Prostate gland (tissue), 2 donors: Measurements from ENCODE around the gene MNAT1. TPM values are rescaled to one million over a fixed set of nuclear protein-coding genes. Genes with fewer than 3 reads are reported as not detected.

ENCODE experiments used
- DNase-seq: peaks from one replicate; pipeline ENCODE4 v3.0.0-alpha.2; 2019; ENCODE audit warnings: low spot score
- H3K27ac ChIP-seq, 2 donors: fragments of 200-600 bp; sonication (generic); 2 replicates each; pipeline ENCODE4 v1.5.1; 2017 to 2019
- H3K27me3 ChIP-seq: fragments of 200-600 bp; sonication (generic); replicated peaks from 2 replicates; pipeline ENCODE4 v1.5.1; 2019; ENCODE audit not compliant: insufficient read depth
- H3K36me3 ChIP-seq, 2 donors: fragments of 200-600 bp; sonication (generic); 1 replicate in 1 of 2; 2 replicates in 1 of 2; pipeline versions ENCODE4 v1.5.1 to v1.8.1; 2017 to 2019
- H3K4me1 ChIP-seq: fragments of 200-600 bp; sonication (generic); replicated peaks from 2 replicates; pipeline ENCODE4 v1.5.1; 2019
- H3K4me3 ChIP-seq, 2 donors: fragments of 200-600 bp; sonication (generic); 2 replicates each; pipeline ENCODE4 v1.5.1; 2017 to 2019
- H3K9me3 ChIP-seq: fragments of 200-600 bp; sonication (generic); 2 replicates; pipeline ENCODE4 v1.5.1; 2017
- POLR2A ChIP-seq: fragments of 450-650 bp; IDR thresholded peaks from one replicate; pipeline ENCODE4 v1.6.1; 2016; ENCODE audit warnings: antibody characterized with exemption, mild to moderate bottlenecking
- POLR2AphosphoS5 ChIP-seq: sonication (generic); formaldehyde crosslinking; IDR thresholded peaks from one replicate; pipeline ENCODE4 v1.6.1; 2017; ENCODE audit warnings: antibody characterized with exemption
- WGBS: methylation state at CpG from one replicate; pipeline ENCODE4 v1.1.5; 2018; 5-methylcytosine and 5-hydroxymethylcytosine counted together
- intact Hi-C: fragments of 100-400 bp; cut with DNase I; formaldehyde crosslinking; loops from one replicate; pipeline ENCODE4 v1.14.2; 2022
- total RNA-seq, 2 donors: library from RNA; depleted of rRNA; stranded (reverse); fragments of >200 nt; gene quantifications; one replicate each; pipeline ENCODE4 v1.1.0, GENCODE V29; 2016
- TF ChIP-seq, protein P1 (sequence below), 4 experiments: fragments of 200-600 bp in 2 of 4; fragments of 450-650 bp in 2 of 4; sonication (generic) in 2 of 4; IDR thresholded peaks; 1 replicate in 3 of 4; 2 replicates in 1 of 4; pipeline ENCODE4 v1.5.1; 2016 to 2019; ENCODE audit warnings: antibody characterized with exemption in 4 of 4, mild to moderate bottlenecking in 2 of 4, moderate library complexity in 2 of 4

The MNAT1 gene
- total RNA-seq, 2 donors from 2014 or later = 16.1 to 62.9 TPM

DNA sequence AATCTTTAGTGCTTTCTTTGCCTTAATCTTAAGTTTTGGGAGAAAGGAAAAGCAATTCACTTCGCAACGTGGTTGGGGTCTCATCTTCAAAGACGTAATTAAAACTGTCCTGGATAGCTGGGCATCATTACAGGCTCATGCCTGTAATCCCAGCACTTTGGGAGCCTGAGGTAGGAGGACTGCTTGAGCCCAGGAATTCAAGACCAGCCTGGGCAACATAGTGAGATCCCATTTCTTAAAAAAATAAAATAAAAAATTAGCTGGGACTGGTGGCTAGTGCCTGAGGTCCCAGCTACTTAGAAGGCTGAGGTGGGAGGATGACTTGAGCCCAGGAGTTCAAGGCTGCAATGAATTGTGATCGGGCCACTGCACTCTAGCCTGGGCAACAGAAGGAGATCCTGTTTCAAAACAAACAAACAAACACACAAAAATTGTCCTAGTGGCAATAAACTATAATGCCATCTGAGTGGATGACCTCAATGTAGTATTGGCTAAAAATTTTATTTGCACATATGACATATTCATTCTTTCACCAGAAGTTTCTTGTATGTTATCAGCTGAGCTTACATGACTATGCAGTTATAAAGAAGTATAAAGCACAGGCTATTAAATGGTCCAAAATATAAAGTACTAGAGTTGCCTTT, 1.6 kb upstream of the MNAT1 start:
- 81% methylated on average over 4 of the region's 4 CpGs for WGBS
- no peaks in the 10 kb centered on the region for H3K27me3 ChIP-seq
- no peak overlapping the region for H3K4me3 ChIP-seq
- no peaks in the 10 kb centered on the region for H3K9me3 ChIP-seq
- H3K4me1 ChIP-seq = no peaks in the 10 kb centered on the region
- TF ChIP-seq, protein P1, sequence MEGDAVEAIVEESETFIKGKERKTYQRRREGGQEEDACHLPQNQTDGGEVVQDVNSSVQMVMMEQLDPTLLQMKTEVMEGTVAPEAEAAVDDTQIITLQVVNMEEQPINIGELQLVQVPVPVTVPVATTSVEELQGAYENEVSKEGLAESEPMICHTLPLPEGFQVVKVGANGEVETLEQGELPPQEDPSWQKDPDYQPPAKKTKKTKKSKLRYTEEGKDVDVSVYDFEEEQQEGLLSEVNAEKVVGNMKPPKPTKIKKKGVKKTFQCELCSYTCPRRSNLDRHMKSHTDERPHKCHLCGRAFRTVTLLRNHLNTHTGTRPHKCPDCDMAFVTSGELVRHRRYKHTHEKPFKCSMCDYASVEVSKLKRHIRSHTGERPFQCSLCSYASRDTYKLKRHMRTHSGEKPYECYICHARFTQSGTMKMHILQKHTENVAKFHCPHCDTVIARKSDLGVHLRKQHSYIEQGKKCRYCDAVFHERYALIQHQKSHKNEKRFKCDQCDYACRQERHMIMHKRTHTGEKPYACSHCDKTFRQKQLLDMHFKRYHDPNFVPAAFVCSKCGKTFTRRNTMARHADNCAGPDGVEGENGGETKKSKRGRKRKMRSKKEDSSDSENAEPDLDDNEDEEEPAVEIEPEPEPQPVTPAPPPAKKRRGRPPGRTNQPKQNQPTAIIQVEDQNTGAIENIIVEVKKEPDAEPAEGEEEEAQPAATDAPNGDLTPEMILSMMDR (IDR thresholded peaks at IDR 0.05) = no peak
- TF ChIP-seq POLR2A (no peak), POLR2AphosphoS5 (no peak)
- no peak for DNase-seq
- H3K36me3 ChIP-seq = no peaks in the 10 kb centered on the region
- intact Hi-C loops = no loop called here
- no peak overlapping the region for H3K27ac ChIP-seq

DNA sequence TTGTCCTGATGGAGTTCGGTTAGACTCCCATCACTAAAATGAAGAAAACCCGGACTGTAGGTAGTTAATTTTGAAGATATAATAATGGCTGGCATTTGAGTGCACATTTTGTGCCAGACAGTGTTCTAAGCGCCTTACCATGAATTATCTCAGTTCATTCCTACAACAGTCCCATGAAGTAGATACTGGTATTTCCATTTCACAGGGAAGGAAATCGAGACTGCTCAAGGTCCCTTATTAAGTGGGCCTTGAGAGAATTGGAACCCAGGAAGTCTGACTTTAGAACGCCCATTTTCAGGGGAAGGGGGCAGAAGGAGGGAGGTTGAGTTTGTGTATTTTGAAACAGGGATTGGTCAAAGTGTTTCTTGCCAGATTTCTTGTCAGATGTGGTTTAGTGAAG, 855 bp downstream of the MNAT1 start:
- Histone ChIP-seq H3K4me1 (no peaks in the 10 kb centered on the region), H3K4me3 (peak overlapping the region; percentile 63 to 86), H3K27me3 (no peaks in the 10 kb centered on the region), H3K36me3 (no peaks in the 10 kb centered on the region), H3K9me3 (no peaks in the 10 kb centered on the region), H3K27ac (peak overlapping the region in 1 of 2 donors; percentile 74)
- no peak for DNase-seq
- TF ChIP-seq, protein P1 (IDR thresholded peaks at IDR 0.05) = no peak
- no peak for TF ChIP-seq POLR2A
- TF ChIP-seq POLR2AphosphoS5 = no peak
- intact Hi-C loops = no loop called here
- 3% methylated on average over 5 of the region's 5 CpGs for WGBS

- H3K9me3 ChIP-seq = no peaks in the 10 kb centered on the region
- H3K36me3 ChIP-seq = no peaks in the 10 kb centered on the region
- intact Hi-C loops = no loop called here
- WGBS = 16% methylated on average over 4 of the region's 4 CpGs
- no peak overlapping the region for H3K4me3 ChIP-seq
- H3K27me3 ChIP-seq = no peaks in the 10 kb centered on the region
- no peak for DNase-seq
- TF ChIP-seq, protein P1 (IDR thresholded peaks at IDR 0.05) = no peak
- TF ChIP-seq POLR2AphosphoS5 = no peak
- TF ChIP-seq POLR2A = no peak
- H3K4me1 ChIP-seq = no peaks in the 10 kb centered on the region
- no peak overlapping the region for H3K27ac ChIP-seq
Observed at GRCh38 chr14:60736494-60736893, 1.9 kb downstream of the MNAT1 start.

- Histone ChIP-seq H3K9me3 (no peaks in the 10 kb centered on the region), H3K27ac (no peak overlapping the region), H3K4me3 (no peak overlapping the region), H3K27me3 (no peaks in the 10 kb centered on the region), H3K36me3 (no peaks in the 10 kb centered on the region), H3K4me1 (no peaks in the 10 kb centered on the region)
- intact Hi-C loops = no loop called here
- WGBS = 83% methylated on average over 4 of the region's 4 CpGs
- TF ChIP-seq, protein P1 (IDR thresholded peaks at IDR 0.05) = no peak
- TF ChIP-seq POLR2AphosphoS5 (no peak), POLR2A (no peak)
- DNase-seq = no peak
Observed at GRCh38 chr14:60738843-60739508, 4.4 kb downstream of the MNAT1 start.

DNA sequence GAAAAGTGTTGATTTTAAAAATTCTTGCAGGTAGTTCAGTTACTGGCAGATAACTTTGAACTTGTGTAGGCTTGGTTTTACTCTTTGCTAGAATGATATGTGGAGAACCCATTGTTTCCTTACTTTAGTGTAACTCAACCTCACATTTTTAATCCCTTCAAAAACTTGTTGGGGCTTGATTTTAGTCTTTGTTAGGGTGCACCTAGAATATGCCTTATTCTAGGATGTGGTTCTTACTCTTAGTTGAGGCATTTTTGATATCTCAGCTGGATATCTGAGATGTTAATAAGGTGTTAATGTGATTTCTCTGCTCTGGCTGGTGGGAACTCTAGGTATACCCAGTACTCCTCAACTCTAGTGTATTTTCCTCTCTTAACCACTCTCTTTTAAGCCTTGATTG, 10.0 kb downstream of the MNAT1 start:
- no peaks in the 10 kb centered on the region for H3K4me1 ChIP-seq
- H3K4me3 ChIP-seq = no peak overlapping the region
- H3K27ac ChIP-seq = no peak overlapping the region
- H3K36me3 ChIP-seq = no peaks in the 10 kb centered on the region
- H3K27me3 ChIP-seq = no peaks in the 10 kb centered on the region
- intact Hi-C loops = no loop called here
- no peaks in the 10 kb centered on the region for H3K9me3 ChIP-seq
- no peak for DNase-seq
- TF ChIP-seq POLR2A = no peak
- TF ChIP-seq POLR2AphosphoS5 = no peak
- TF ChIP-seq, protein P1 (IDR thresholded peaks at IDR 0.05) = no peak
